HEK293 (cell line): ENCODE measurements around the gene METTL21A.

Experiments used
- CTCF ChIA-PET: fragments of 350-600 bp; formaldehyde crosslinking; extraction: SDS; loops from one replicate; lab custom pipeline; 2021; ENCODE audit warnings: antibody characterized with exemption; lab: Yijun Ruan, JAX
- POLR2A ChIA-PET: fragments of 300-600 bp; formaldehyde crosslinking; extraction: SDS; loops from one replicate; lab custom pipeline; 2020; ENCODE audit warnings: antibody characterized with exemption, inconsistent platforms; lab: Yijun Ruan, JAX
- H3K27ac ChIP-seq: fragments of 200-500 bp; sonication (Bioruptor generic); 2 replicates; pipeline ENCODE4 v1.5.1; 2014; ENCODE audit warnings: low read depth, low read length, control low read depth, inconsistent platforms; ENCODE audit errors: extremely low read depth
- H3K36me3 ChIP-seq, 2 experiments: fragments of 200-500 bp in 1 of 2; sonication (Bioruptor generic) in 1 of 2; 1 replicate in 1 of 2; 2 replicates in 1 of 2; pipeline ENCODE4 v1.5.1; 2014 to 2017; ENCODE audit warnings: inconsistent platforms in 2 of 2, low read length in 2 of 2; ENCODE audit not compliant: control insufficient read depth in 2 of 2, insufficient read depth in 1 of 2
- H3K4me1 ChIP-seq: fragments of 200-500 bp; sonication (Bioruptor generic); 2 replicates; pipeline ENCODE4 v1.5.1; 2014; ENCODE audit warnings: mild to moderate bottlenecking, low read length, inconsistent platforms; ENCODE audit not compliant: control insufficient read depth, insufficient read depth
- H3K4me3 ChIP-seq: 2 replicates; pipeline ENCODE4 v1.5.1; 2011; ENCODE audit warnings: low read depth, mild to moderate bottlenecking, control low read depth, low read length, moderate library complexity
- H3K9me3 ChIP-seq: fragments of 200-500 bp; sonication (Bioruptor generic); 2 replicates; pipeline ENCODE4 v1.5.1; 2014; ENCODE audit warnings: low read depth, low read length, inconsistent platforms; ENCODE audit not compliant: control insufficient read depth, insufficient read depth
- ATF2 ChIP-seq: fragments of 450-650 bp; formaldehyde crosslinking; IDR thresholded peaks from 2 replicates; pipeline ENCODE4 v1.5.1; 2016; ENCODE audit warnings: missing biosample characterization, missing genetic modification characterization, low read depth
- BCL11B ChIP-seq: fragments of 450-650 bp; formaldehyde crosslinking; IDR thresholded peaks from 2 replicates; pipeline ENCODE4 v1.5.1; 2016; ENCODE audit warnings: low read depth, missing biosample characterization, missing genetic modification characterization
- CTCF ChIP-seq: fragments of 450-650 bp; formaldehyde crosslinking; IDR thresholded peaks from 2 replicates; pipeline ENCODE4 v1.5.1; 2016; ENCODE audit warnings: missing biosample characterization, missing genetic modification characterization
- KLF7 ChIP-seq: fragments of 450-650 bp; formaldehyde crosslinking; IDR thresholded peaks from 2 replicates; pipeline ENCODE4 v1.5.1; 2016; ENCODE audit warnings: missing biosample characterization, missing genetic modification characterization, borderline replicate concordance
- PRDM4 ChIP-seq: fragments of 450-650 bp; formaldehyde crosslinking; IDR thresholded peaks from 2 replicates; pipeline ENCODE4 v1.5.1; 2017; ENCODE audit warnings: missing biosample characterization, missing genetic modification characterization
- PRDM6 ChIP-seq: fragments of 450-650 bp; formaldehyde crosslinking; IDR thresholded peaks from 2 replicates; pipeline ENCODE4 v1.5.1; 2017; ENCODE audit warnings: missing biosample characterization, missing genetic modification characterization
- SCRT1 ChIP-seq: fragments of 450-650 bp; formaldehyde crosslinking; IDR thresholded peaks from 2 replicates; pipeline ENCODE4 v1.5.1; 2016; ENCODE audit warnings: missing biosample characterization, missing genetic modification characterization, borderline replicate concordance
- ZBTB7A ChIP-seq: fragments of 450-650 bp; formaldehyde crosslinking; IDR thresholded peaks from 2 replicates; pipeline ENCODE4 v1.5.1; 2016; ENCODE audit warnings: low read depth, missing biosample characterization, missing genetic modification characterization
- ZEB2 ChIP-seq: fragments of 450-650 bp; formaldehyde crosslinking; IDR thresholded peaks from 2 replicates; pipeline ENCODE4 v1.5.1; 2016; ENCODE audit warnings: missing biosample characterization, missing genetic modification characterization
- ZFP69B ChIP-seq: fragments of 450-650 bp; formaldehyde crosslinking; IDR thresholded peaks from 2 replicates; pipeline ENCODE4 v1.5.1; 2016; ENCODE audit warnings: missing biosample characterization, missing genetic modification characterization
- ZNF140 ChIP-seq: fragments of 450-650 bp; formaldehyde crosslinking; IDR thresholded peaks from 2 replicates; pipeline ENCODE4 v1.5.1; 2016; ENCODE audit warnings: missing biosample characterization, missing genetic modification characterization
- ZNF391 ChIP-seq: fragments of 450-650 bp; formaldehyde crosslinking; IDR thresholded peaks from 2 replicates; pipeline ENCODE4 v1.5.1; 2016; ENCODE audit warnings: low read depth, missing biosample characterization, missing genetic modification characterization, borderline replicate concordance
- ZNF513 ChIP-seq: fragments of 450-650 bp; IDR thresholded peaks from 2 replicates; pipeline ENCODE4 v1.5.1; 2018; ENCODE audit warnings: missing biosample characterization, missing genetic modification characterization
- ZNF518A ChIP-seq: fragments of 450-650 bp; formaldehyde crosslinking; conservative IDR thresholded peaks from 2 replicates; pipeline ENCODE4 v1.5.1; 2016; ENCODE audit warnings: low read depth, missing biosample characterization, missing genetic modification characterization
- ZNF701 ChIP-seq: fragments of 450-650 bp; formaldehyde crosslinking; IDR thresholded peaks from 2 replicates; pipeline ENCODE4 v1.5.1; 2016; ENCODE audit warnings: missing biosample characterization, missing genetic modification characterization
- ZNF785 ChIP-seq: fragments of 450-650 bp; formaldehyde crosslinking; IDR thresholded peaks from 2 replicates; pipeline ENCODE4 v1.5.1; 2016; ENCODE audit warnings: missing biosample characterization, missing genetic modification characterization

METTL21A gene

GRCh38 chr2:207599636-207600035 lies 25.6 kb downstream of the METTL21A start:
- CTCF ChIA-PET, result interaction anchor here (0.7 to 1.5 kb wide), 2 partner anchors 25 to 26 kb away, joined by 3 read pairs; partner anchors contain the start of gene METTL21A
- H3K36me3 ChIP-seq, result peaks cover 13 to 17% of the 10 kb centered on the region in 2 experiments
- H3K4me3 ChIP-seq, result no peak overlapping the region
- no peaks in the 10 kb centered on the region for H3K9me3 ChIP-seq
- TF ChIP-seq KLF7 (tag by site-specific recombination), result no peak
- TF ChIP-seq ATF2 (tag by site-specific recombination), result 0 out of 2 replicates have a peak, but pooled peaks have one; percentile 8
- no peak for TF ChIP-seq SCRT1 (tag by site-specific recombination)
- H3K27ac ChIP-seq, result no peak overlapping the region
- POLR2A ChIA-PET, result no interaction called here
- H3K4me1 ChIP-seq, result no peaks in the 10 kb centered on the region

- CTCF ChIA-PET, result interaction anchor here (0.6 kb wide), 1 partner anchor 477 kb away, joined by 3 read pairs; no protein-coding TSS in a partner anchor
- H3K27ac ChIP-seq, result no peak overlapping the region
- TF ChIP-seq PRDM6, result no peak
- H3K9me3 ChIP-seq, result no peaks in the 10 kb centered on the region
- no peaks in the 10 kb centered on the region for H3K4me1 ChIP-seq
- H3K36me3 ChIP-seq, result peaks cover 35 to 40% of the 10 kb centered on the region in 2 experiments
- H3K4me3 ChIP-seq, result no peak overlapping the region
- POLR2A ChIA-PET, result no interaction called here
Observed at GRCh38 chr2:207594731-207595130, 30.5 kb downstream of the METTL21A start.

GRCh38 chr2:207594264-207594663 lies 30.9 kb downstream of the METTL21A start:
- no peak overlapping the region for H3K4me3 ChIP-seq
- no peak overlapping the region for H3K27ac ChIP-seq
- H3K4me1 ChIP-seq, result no peaks in the 10 kb centered on the region
- ChIA-PET POLR2A (no interaction called here), CTCF (interaction anchor here (0.6 kb wide), 1 partner anchor 478 kb away, joined by 3 read pairs; no protein-coding TSS in a partner anchor)
- no peaks in the 10 kb centered on the region for H3K9me3 ChIP-seq
- H3K36me3 ChIP-seq, result peaks cover 37 to 42% of the 10 kb centered on the region in 2 experiments
- TF ChIP-seq ZNF513 (tag by site-specific recombination) (no peak), ZNF140 (tag by site-specific recombination) (no peak), ZNF701 (tag by site-specific recombination) (no peak), ZNF518A (no peak), CTCF (no peak), ZEB2 (no peak), PRDM4 (tag by site-specific recombination) (no peak), ZFP69B (tag by site-specific recombination) (no peak), ZNF391 (tag by site-specific recombination) (no peak), BCL11B (tag by site-specific recombination) (no peak), ZNF785 (no peak), ZBTB7A (tag by site-specific recombination) (no peak)
